H54 (cell line): ENCODE measurements around the gene ACOX1.

Experiments used
- DNase-seq: peaks from one replicate; pipeline ENCODE4 v3.0.0; 2011; ENCODE audit warnings: low spot score, mixed read lengths; ENCODE audit not compliant: insufficient read length
- FAIRE-seq: peaks from 3 replicates; lab custom pipeline; 2011; peaks lifted over from hg19 to GRCh38; lab: Jason Lieb, UNC
- POLR2A ChIP-seq: IDR thresholded peaks from 2 replicates; pipeline ENCODE4 v1.6.1; 2011; ENCODE audit warnings: low read depth, mild to moderate bottlenecking, low read length

The ACOX1 gene

GRCh38 chr17:75895370-75896155, 83.4 kb downstream of the ACOX1 start:
- no peak for TF ChIP-seq POLR2A
- FAIRE-seq = no peak
- DNase-seq = no peak

- no peak for DNase-seq
- no peak for FAIRE-seq
- no peak for TF ChIP-seq POLR2A
These were observed 84.8 kb downstream of the ACOX1 start for GRCh38 chr17:75894049-75894733.

GRCh38 chr17:75893305-75894048, 85.5 kb downstream of the ACOX1 start:
- no peak for TF ChIP-seq POLR2A
- no peak for DNase-seq
- FAIRE-seq = no peak

- TF ChIP-seq POLR2A = no peak
- no peak for FAIRE-seq
- DNase-seq = no peak
These were observed 86.3 kb downstream of the ACOX1 start for GRCh38 chr17:75892556-75893224.

GRCh38 chr17:75891605-75892555, 87.1 kb downstream of the ACOX1 start:
- FAIRE-seq = no peak
- TF ChIP-seq POLR2A = no peak
- DNase-seq = no peak
